ENCODE measurements around the gene CFAP77.

CFAP77 gene

GRCh38 chr9:132610661-132611060 lies 200.7 kb downstream of the CFAP77 start:
- no peaks in the 10 kb centered on the region for H3K4me1 ChIP-seq (ENCODE audit: insufficient read depth, insufficient read length)
- no peak for DNase-seq (ENCODE audit: low read depth, low spot score)
- H3K36me3 ChIP-seq (ENCODE audit: insufficient read depth, insufficient read length, low read length), result peaks cover 81% of the 10 kb centered on the region
- no peak overlapping the region for H3K9ac ChIP-seq (ENCODE audit: insufficient read length, low read depth)
- no peak for TF ChIP-seq ZNF274 (IDR thresholded peaks at IDR 0.05; ENCODE audit: low read depth, low read length)
- no peak for TF ChIP-seq YY1 (IDR thresholded peaks at IDR 0.05; ENCODE audit: insufficient read depth, insufficient read length)
- TF ChIP-seq SUZ12 (IDR thresholded peaks at IDR 0.05; ENCODE audit: extremely low read depth, insufficient read depth, insufficient read length), result no peak
- no peak overlapping the region for H3K4me3 ChIP-seq (ENCODE audit: insufficient read length, low read depth)
- H3K27me3 ChIP-seq (ENCODE audit: insufficient read depth, insufficient read length), result no peaks in the 10 kb centered on the region
- no peaks in the 10 kb centered on the region for H3K9me3 ChIP-seq (ENCODE audit: insufficient read depth, low read length)

- Histone ChIP-seq H3K4me1 (ENCODE audit: insufficient read depth, insufficient read length) (no peaks in the 10 kb centered on the region), H3K9ac (ENCODE audit: insufficient read length, low read depth) (no peak overlapping the region), H3K27me3 (ENCODE audit: insufficient read depth, insufficient read length) (no peaks in the 10 kb centered on the region), H3K4me3 (ENCODE audit: insufficient read length, low read depth) (no peak overlapping the region), H3K36me3 (ENCODE audit: insufficient read depth, insufficient read length, low read length) (peaks cover 89% of the 10 kb centered on the region), H3K9me3 (ENCODE audit: insufficient read depth, low read length) (no peaks in the 10 kb centered on the region)
- TF ChIP-seq ZNF274 (IDR thresholded peaks at IDR 0.05; ENCODE audit: low read depth, low read length), result no peak
- TF ChIP-seq SUZ12 (IDR thresholded peaks at IDR 0.05; ENCODE audit: extremely low read depth, insufficient read depth, insufficient read length), result no peak
- TF ChIP-seq YY1 (IDR thresholded peaks at IDR 0.05; ENCODE audit: insufficient read depth, insufficient read length), result no peak
- no peak for DNase-seq (ENCODE audit: low read depth, low spot score)
Measured at GRCh38 chr9:132614324-132614723, 204.3 kb downstream of the CFAP77 start.

GRCh38 chr9:132615774-132616173 lies 205.8 kb downstream of the CFAP77 start:
- DNase-seq (ENCODE audit: low read depth, low spot score), result no peak
- H3K27me3 ChIP-seq (ENCODE audit: insufficient read depth, insufficient read length), result no peaks in the 10 kb centered on the region
- H3K4me3 ChIP-seq (ENCODE audit: insufficient read length, low read depth), result no peak overlapping the region
- TF ChIP-seq SUZ12 (IDR thresholded peaks at IDR 0.05; ENCODE audit: extremely low read depth, insufficient read depth, insufficient read length) (no peak), YY1 (IDR thresholded peaks at IDR 0.05; ENCODE audit: insufficient read depth, insufficient read length) (no peak), ZNF274 (IDR thresholded peaks at IDR 0.05; ENCODE audit: low read depth, low read length) (no peak)
- no peak overlapping the region for H3K9ac ChIP-seq (ENCODE audit: insufficient read length, low read depth)
- peaks cover 89% of the 10 kb centered on the region for H3K36me3 ChIP-seq (ENCODE audit: insufficient read depth, insufficient read length, low read length)
- H3K4me1 ChIP-seq (ENCODE audit: insufficient read depth, insufficient read length), result no peaks in the 10 kb centered on the region
- no peaks in the 10 kb centered on the region for H3K9me3 ChIP-seq (ENCODE audit: insufficient read depth, low read length)

GRCh38 chr9:132616725-132617124 lies 206.7 kb downstream of the CFAP77 start:
- H3K4me1 ChIP-seq (ENCODE audit: insufficient read depth, insufficient read length), result no peaks in the 10 kb centered on the region
- TF ChIP-seq SUZ12 (IDR thresholded peaks at IDR 0.05; ENCODE audit: extremely low read depth, insufficient read depth, insufficient read length), result no peak
- no peak for TF ChIP-seq ZNF274 (IDR thresholded peaks at IDR 0.05; ENCODE audit: low read depth, low read length)
- TF ChIP-seq YY1 (IDR thresholded peaks at IDR 0.05; ENCODE audit: insufficient read depth, insufficient read length), result no peak
- DNase-seq (ENCODE audit: low read depth, low spot score), result no peak

GRCh38 chr9:132622159-132622558 lies 212.1 kb downstream of the CFAP77 start:
- H3K36me3 ChIP-seq (ENCODE audit: insufficient read depth, insufficient read length, low read length), result peaks cover 82% of the 10 kb centered on the region
- H3K9me3 ChIP-seq (ENCODE audit: insufficient read depth, low read length), result no peaks in the 10 kb centered on the region
- no peak for DNase-seq (ENCODE audit: low read depth, low spot score)
- TF ChIP-seq ZNF274 (IDR thresholded peaks at IDR 0.05; ENCODE audit: low read depth, low read length) (no peak), YY1 (IDR thresholded peaks at IDR 0.05; ENCODE audit: insufficient read depth, insufficient read length) (no peak)
- no peaks in the 10 kb centered on the region for H3K4me1 ChIP-seq (ENCODE audit: insufficient read depth, insufficient read length)
- H3K9ac ChIP-seq (ENCODE audit: insufficient read length, low read depth), result no peak overlapping the region
- H3K4me3 ChIP-seq (ENCODE audit: insufficient read length, low read depth), result no peak overlapping the region
- H3K27me3 ChIP-seq (ENCODE audit: insufficient read depth, insufficient read length), result no peaks in the 10 kb centered on the region

More at GRCh38 chr9:132616725-132617124, 206.7 kb downstream of the CFAP77 start:
- Histone ChIP-seq H3K27me3 (ENCODE audit: insufficient read depth, insufficient read length) (no peaks in the 10 kb centered on the region), H3K4me3 (ENCODE audit: insufficient read length, low read depth) (no peak overlapping the region), H3K9me3 (ENCODE audit: insufficient read depth, low read length) (no peaks in the 10 kb centered on the region), H3K9ac (ENCODE audit: insufficient read length, low read depth) (no peak overlapping the region), H3K36me3 (ENCODE audit: insufficient read depth, insufficient read length, low read length) (peaks cover 87% of the 10 kb centered on the region)

Measured in NT2/D1 (cell line).